Activated CD4-positive, CD25-positive, alpha-beta regulatory T cell treated with anti-CD3 and anti-CD28 coated beads, Interleukin-2, amount 50 U/mL, for 24 hours (primary cell): ENCODE data around the gene PCCA.
"Not testable (repeated sequence)": the region's sequence is repeated elsewhere in the genome, so short reads cannot be mapped to it uniquely, and the experiment has no call there.

ENCODE experiments used
- ATAC-seq, 2 donors: fragments of 150-1000 bp; cut with Tn5 transposase; one replicate each; pipeline ENCODE4 v1.10.0; 2021; ENCODE audit warnings: mild to moderate bottlenecking in 1 of 2, moderate library complexity in 1 of 2

The PCCA gene

GRCh38 chr13:100318473-100318872 lies 229.6 kb downstream of the PCCA start:
- ATAC-seq = not testable (repeated sequence)

GRCh38 chr13:100323937-100324336 lies 235.0 kb downstream of the PCCA start:
- ATAC-seq = no peak

GRCh38 chr13:100330662-100331061 lies 241.8 kb downstream of the PCCA start:
- ATAC-seq = no peak

GRCh38 chr13:100333141-100333540 lies 244.2 kb downstream of the PCCA start:
- ATAC-seq = no peak

GRCh38 chr13:100334214-100334613 lies 245.3 kb downstream of the PCCA start:
- no peak for ATAC-seq

- ATAC-seq = no peak
Observed at GRCh38 chr13:100336795-100337516, 248.1 kb downstream of the PCCA start.

GRCh38 chr13:100338275-100338674 lies 249.4 kb downstream of the PCCA start:
- ATAC-seq = no peak

- no peak for ATAC-seq
Observed at GRCh38 chr13:100339411-100339940, 250.6 kb downstream of the PCCA start.

GRCh38 chr13:100340865-100341264 lies 252.0 kb downstream of the PCCA start:
- ATAC-seq = no peak

- ATAC-seq = no peak
Observed at GRCh38 chr13:100341327-100341726, 252.4 kb downstream of the PCCA start.

- ATAC-seq = no peak
Observed at GRCh38 chr13:100344544-100344943, 255.7 kb downstream of the PCCA start.

- no peak for ATAC-seq
Observed at GRCh38 chr13:100347968-100348367, 259.1 kb downstream of the PCCA start.

GRCh38 chr13:100349594-100349993 lies 260.7 kb downstream of the PCCA start:
- no peak for ATAC-seq

- ATAC-seq = no peak
Observed at GRCh38 chr13:100350601-100351000, 261.7 kb downstream of the PCCA start.

- ATAC-seq = no peak
Observed at GRCh38 chr13:100356426-100356825, 267.5 kb downstream of the PCCA start.

GRCh38 chr13:100356889-100357288 lies 268.0 kb downstream of the PCCA start:
- ATAC-seq = no peak

GRCh38 chr13:100357764-100358163 lies 268.9 kb downstream of the PCCA start:
- no peak for ATAC-seq

GRCh38 chr13:100361504-100361903 lies 272.6 kb downstream of the PCCA start:
- no peak for ATAC-seq

GRCh38 chr13:100362371-100362770 lies 273.5 kb downstream of the PCCA start:
- ATAC-seq = no peak

GRCh38 chr13:100362781-100363180 lies 273.9 kb downstream of the PCCA start:
- ATAC-seq = no peak

- ATAC-seq = no peak
Observed at GRCh38 chr13:100363285-100363711, 274.4 kb downstream of the PCCA start.

GRCh38 chr13:100363874-100364273 lies 275.0 kb downstream of the PCCA start:
- ATAC-seq = no peak

GRCh38 chr13:100364591-100364990 lies 275.7 kb downstream of the PCCA start:
- no peak for ATAC-seq

- ATAC-seq = peak in 1 of 2 donors; percentile 42
Observed at GRCh38 chr13:100365680-100366079, 276.8 kb downstream of the PCCA start.

GRCh38 chr13:100378533-100378932 lies 289.6 kb downstream of the PCCA start:
- ATAC-seq = no peak
